Keratinocyte (primary cell): ENCODE data around the gene ARMC8. TPM values are rescaled to one million over a fixed set of nuclear protein-coding genes. Genes with fewer than 3 reads are reported as not detected.

ENCODE experiments used
- DNase-seq: peaks from one replicate; pipeline ENCODE4 v3.0.0-alpha.2; 2011; ENCODE audit warnings: low read depth, missing footprints, low spot score
- FAIRE-seq: peaks from 2 replicates; lab custom pipeline; 2011; peaks lifted over from hg19 to GRCh38; lab: Jason Lieb, UNC
- H2AFZ ChIP-seq: 2 replicates; pipeline ENCODE4 v1.6.0; 2012; ENCODE audit warnings: low read length, control low read depth, inconsistent platforms; ENCODE audit not compliant: control insufficient read depth
- H3K27ac ChIP-seq: 2 replicates; pipeline ENCODE4 v1.5.1; 2011; ENCODE audit warnings: low read length; ENCODE audit not compliant: control insufficient read depth, insufficient read depth
- H3K27me3 ChIP-seq: 3 replicates; pipeline ENCODE4 v1.6.0; 2011; ENCODE audit warnings: low read length; ENCODE audit not compliant: control insufficient read depth, insufficient read depth; ENCODE audit errors: extremely low read depth
- H3K36me3 ChIP-seq, 2 experiments: 2 replicates in 1 of 2; 3 replicates in 1 of 2; pipeline ENCODE4 v1.5.1; 2011; ENCODE audit warnings: low read length in 2 of 2, mild to moderate bottlenecking in 1 of 2; ENCODE audit not compliant: control insufficient read depth in 2 of 2, insufficient read depth in 2 of 2; ENCODE audit errors: extremely low read depth in 1 of 2
- H3K4me1 ChIP-seq: 3 replicates; pipeline ENCODE4 v1.5.1; 2011; ENCODE audit warnings: low read length; ENCODE audit not compliant: control insufficient read depth, insufficient read depth; ENCODE audit errors: extremely low read depth
- H3K4me2 ChIP-seq: 3 replicates; pipeline ENCODE4 v1.6.0; 2011; ENCODE audit warnings: low read depth, low read length; ENCODE audit not compliant: control insufficient read depth, insufficient read depth; ENCODE audit errors: extremely low read depth
- H3K4me3 ChIP-seq, 3 experiments: fragments of 200-600 bp in 1 of 3; sonication (generic) in 1 of 3; 2 replicates in 2 of 3; 3 replicates in 1 of 3; pipeline ENCODE4 v1.5.1; 2011 to 2016; ENCODE audit warnings: low read length in 3 of 3, mild to moderate bottlenecking in 3 of 3, control low read depth in 2 of 3, inconsistent platforms in 1 of 3, low read depth in 1 of 3, mixed read lengths in 1 of 3, mixed run types in 1 of 3, moderate library complexity in 1 of 3; ENCODE audit not compliant: control insufficient read depth in 2 of 3, insufficient read depth in 2 of 3; ENCODE audit errors: extremely low read depth in 1 of 3
- H3K79me2 ChIP-seq: 2 replicates; pipeline ENCODE4 v1.6.0; 2012; ENCODE audit warnings: low read length; ENCODE audit not compliant: control insufficient read depth, insufficient read depth
- H3K9ac ChIP-seq: 3 replicates; pipeline ENCODE4 v1.6.0; 2011; ENCODE audit warnings: low read length; ENCODE audit not compliant: control insufficient read depth, insufficient read depth; ENCODE audit errors: extremely low read depth
- H3K9me1 ChIP-seq: 3 replicates; pipeline ENCODE4 v1.6.0; 2011; ENCODE audit warnings: low read length; ENCODE audit not compliant: control insufficient read depth, insufficient read depth; ENCODE audit errors: extremely low read depth
- H3K9me3 ChIP-seq: 2 replicates; pipeline ENCODE4 v1.5.1; 2012; ENCODE audit warnings: low read depth, low read length; ENCODE audit not compliant: control insufficient read depth
- H4K20me1 ChIP-seq: 3 replicates; pipeline ENCODE4 v1.6.0; 2011; ENCODE audit warnings: low read length; ENCODE audit not compliant: control insufficient read depth, insufficient read depth; ENCODE audit errors: extremely low read depth
- EZH2 ChIP-seq: IDR thresholded peaks from one replicate; pipeline ENCODE4 v1.6.1; 2012; ENCODE audit warnings: inconsistent platforms, mild to moderate bottlenecking, low read length, moderate library complexity
- dilution Hi-C: fragments of 300-500 bp; cut with MboI; formaldehyde crosslinking; loops from one replicate; pipeline ENCODE4 v1.7.0; 2020; ENCODE audit warnings: low sequenced_read_pairs; ENCODE audit not compliant: extremely low pct_ligation_motif_present
- polyA plus RNA-seq, 5 experiments: library from polyadenylated mRNA; depleted of rRNA in 3 of 5; stranded (reverse) in 3 of 5; stranded (forward) in 1 of 5; unstranded in 1 of 5; fragments of >200 nt; gene quantifications; 1 replicate in 1 of 5; 2 replicates in 3 of 5; 3 replicates in 1 of 5; pipeline versions ENCODE4 v1.2.1 to v1.2.3, GENCODE V29; 2011 to 2012; ENCODE audit warnings: missing spikeins in 2 of 5, low read depth in 1 of 5, low replicate concordance in 1 of 5
- TF ChIP-seq, protein P1 (sequence below), 3 experiments: IDR thresholded peaks in 1 of 3; conservative IDR thresholded peaks in 1 of 3; optimal IDR thresholded peaks in 1 of 3; 2 replicates in 2 of 3; 3 replicates in 1 of 3; pipeline versions ENCODE3 to v1.5.1; 2011; ENCODE audit warnings: low read length in 3 of 3, mild to moderate bottlenecking in 3 of 3, moderate library complexity in 2 of 3, control low read depth in 1 of 3, inconsistent platforms in 1 of 3; ENCODE audit not compliant: insufficient read depth in 2 of 3; ENCODE audit errors: extremely low read depth in 1 of 3

ARMC8 gene
- polyA plus RNA-seq, 1 donor (not counting 4 experiments of a cell fraction or from before 2014, with no cell fraction given): 50.8 TPM

- Histone ChIP-seq H3K27me3 (no peaks in the 10 kb centered on the region), H3K9me1 (no peaks in the 10 kb centered on the region), H3K4me1 (peaks cover 35% of the 10 kb centered on the region), H4K20me1 (no peaks in the 10 kb centered on the region), H3K27ac (no peak overlapping the region), H3K79me2 (no peaks in the 10 kb centered on the region), H3K4me2 (no peak overlapping the region), H2AFZ (no peak overlapping the region), H3K4me3 (no peak overlapping the region), H3K9ac (no peak overlapping the region), H3K9me3 (no peaks in the 10 kb centered on the region), H3K36me3 (peaks cover 18 to 20% of the 10 kb centered on the region in 2 experiments)
- no peak for DNase-seq
- no peak for TF ChIP-seq EZH2
- TF ChIP-seq, protein P1, sequence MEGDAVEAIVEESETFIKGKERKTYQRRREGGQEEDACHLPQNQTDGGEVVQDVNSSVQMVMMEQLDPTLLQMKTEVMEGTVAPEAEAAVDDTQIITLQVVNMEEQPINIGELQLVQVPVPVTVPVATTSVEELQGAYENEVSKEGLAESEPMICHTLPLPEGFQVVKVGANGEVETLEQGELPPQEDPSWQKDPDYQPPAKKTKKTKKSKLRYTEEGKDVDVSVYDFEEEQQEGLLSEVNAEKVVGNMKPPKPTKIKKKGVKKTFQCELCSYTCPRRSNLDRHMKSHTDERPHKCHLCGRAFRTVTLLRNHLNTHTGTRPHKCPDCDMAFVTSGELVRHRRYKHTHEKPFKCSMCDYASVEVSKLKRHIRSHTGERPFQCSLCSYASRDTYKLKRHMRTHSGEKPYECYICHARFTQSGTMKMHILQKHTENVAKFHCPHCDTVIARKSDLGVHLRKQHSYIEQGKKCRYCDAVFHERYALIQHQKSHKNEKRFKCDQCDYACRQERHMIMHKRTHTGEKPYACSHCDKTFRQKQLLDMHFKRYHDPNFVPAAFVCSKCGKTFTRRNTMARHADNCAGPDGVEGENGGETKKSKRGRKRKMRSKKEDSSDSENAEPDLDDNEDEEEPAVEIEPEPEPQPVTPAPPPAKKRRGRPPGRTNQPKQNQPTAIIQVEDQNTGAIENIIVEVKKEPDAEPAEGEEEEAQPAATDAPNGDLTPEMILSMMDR (optimal IDR thresholded peaks at IDR 0.05 in 1 of 3, IDR thresholded peaks at IDR 0.05 in 1 of 3, conservative IDR thresholded peaks at IDR 0.05 in 1 of 3; ENCODE audit: extremely low read depth in 1 of 3, insufficient read depth in 2 of 3, low read length in 3 of 3): peak in 2 of 3 experiments; percentile 31 to 45
- dilution Hi-C loops: no loop called here
- FAIRE-seq: no peak
Observed at GRCh38 chr3:138284957-138285477, 97.9 kb downstream of the ARMC8 start.

DNA sequence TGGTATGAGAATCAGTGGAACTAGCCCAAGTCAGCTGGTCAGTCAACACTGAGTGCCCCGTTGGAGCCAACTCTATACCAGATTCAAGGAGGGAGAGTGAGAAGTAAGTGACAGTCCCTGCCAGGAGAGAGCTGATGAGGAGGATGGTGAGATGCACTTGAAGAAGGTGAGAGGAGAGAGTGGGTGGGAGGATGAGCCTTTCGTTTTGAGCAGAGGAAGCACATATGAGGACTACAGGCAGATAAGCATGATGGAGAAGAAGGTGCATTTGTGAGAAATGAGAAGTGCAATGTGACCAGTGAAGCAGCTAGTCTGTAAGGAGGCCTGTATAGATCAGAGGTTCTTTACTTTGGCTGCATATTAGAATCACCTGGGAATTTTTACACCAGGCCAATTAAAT lies 102.2 kb downstream of the ARMC8 start:
- no peak for FAIRE-seq

More for the DNA sequence above, 102.2 kb downstream of the ARMC8 start:
- Histone ChIP-seq H2AFZ (no peak overlapping the region), H3K36me3 (peaks cover 32 to 33% of the 10 kb centered on the region in 2 experiments), H3K27me3 (no peaks in the 10 kb centered on the region), H3K9me1 (no peaks in the 10 kb centered on the region), H3K79me2 (no peaks in the 10 kb centered on the region), H3K4me1 (peaks cover under 1% of the 10 kb centered on the region), H4K20me1 (no peaks in the 10 kb centered on the region), H3K9ac (no peak overlapping the region), H3K9me3 (no peaks in the 10 kb centered on the region), H3K27ac (no peak overlapping the region), H3K4me2 (no peak overlapping the region), H3K4me3 (no peak overlapping the region)
- TF ChIP-seq EZH2: no peak
- TF ChIP-seq, protein P1 (optimal IDR thresholded peaks at IDR 0.05 in 1 of 3, IDR thresholded peaks at IDR 0.05 in 1 of 3, conservative IDR thresholded peaks at IDR 0.05 in 1 of 3; ENCODE audit: extremely low read depth in 1 of 3, insufficient read depth in 2 of 3, low read length in 3 of 3): no peak
- DNase-seq: no peak
- dilution Hi-C loops: no loop called here
